Kidney (tissue), 14 donors: ENCODE results near the gene ECI1. TPM values are rescaled to one million over a fixed set of nuclear protein-coding genes. Genes with fewer than 3 reads are reported as not detected.

Experiments
- DNase-seq, 5 donors: peaks; one replicate each; pipeline ENCODE4 v3.0.0-alpha.2; 2013 to 2020
- FAIRE-seq: peaks from 2 replicates; lab custom pipeline; 2012; peaks lifted over from hg19 to GRCh38; lab: Jason Lieb, UNC
- H3K27ac ChIP-seq, 2 donors: one replicate each; pipeline ENCODE4 v1.7.0; 2013; ENCODE audit warnings: low read depth in 2 of 2, low read length in 2 of 2, inconsistent platforms in 1 of 2
- H3K27me3 ChIP-seq: one replicate; pipeline ENCODE4 v1.7.1; 2013; ENCODE audit warnings: low read length, inconsistent platforms; ENCODE audit not compliant: control insufficient read depth, insufficient read depth
- H3K36me3 ChIP-seq, 3 donors: one replicate each; pipeline versions ENCODE4 v1.7.0 to v1.7.1; 2013; ENCODE audit warnings: low read length in 3 of 3, control low read depth in 1 of 3, inconsistent platforms in 1 of 3; ENCODE audit not compliant: insufficient read depth in 3 of 3, control insufficient read depth in 2 of 3
- H3K4me1 ChIP-seq, 3 donors: one replicate each; pipeline versions ENCODE4 v1.7.0 to v1.7.1; 2013; ENCODE audit warnings: low read length in 3 of 3, inconsistent platforms in 1 of 3, low read depth in 1 of 3; ENCODE audit not compliant: control insufficient read depth in 2 of 3, insufficient read depth in 2 of 3
- H3K4me3 ChIP-seq, 3 donors: one replicate each; pipeline versions ENCODE4 v1.7.0 to v1.8.1; 2013; ENCODE audit warnings: low read length in 3 of 3, control low read depth in 1 of 3, inconsistent platforms in 1 of 3
- H3K9ac ChIP-seq, 3 donors: one replicate each; pipeline versions ENCODE4 v1.7.0 to v1.7.1; 2013; ENCODE audit warnings: low read length in 3 of 3, control low read depth in 1 of 3, inconsistent platforms in 1 of 3
- H3K9me3 ChIP-seq, 3 donors: one replicate each; pipeline versions ENCODE4 v1.7.0 to v1.7.1; 2013; ENCODE audit warnings: low read length in 3 of 3, control low read depth in 1 of 3, inconsistent platforms in 1 of 3; ENCODE audit not compliant: control insufficient read depth in 2 of 3, insufficient read depth in 1 of 3
- CTCF ChIP-seq: IDR thresholded peaks from 3 replicates; pipeline ENCODE4 v1.5.1; 2012; ENCODE audit warnings: mild to moderate bottlenecking, moderate library complexity, borderline replicate concordance; ENCODE audit not compliant: insufficient read depth; ENCODE audit errors: extremely low read depth
- intact Hi-C: fragments of 100-400 bp; cut with DNase I; formaldehyde crosslinking; loops from one replicate; pipeline ENCODE4 v1.11.1; 2022
- polyA plus RNA-seq: library from polyadenylated mRNA; stranded (reverse); fragments of 350-450 nt; fragmentation: Illumina TruSeq; extraction: RNeasy Lipid Tissue Mini Kit (QIAGEN cat#74804); gene quantifications from one replicate; pipeline ENCODE4 v1.2.3, GENCODE V29; 2014; ENCODE audit warnings: low read depth, low replicate concordance; ENCODE audit not compliant: insufficient read depth
- total RNA-seq: library from RNA; stranded (reverse); fragmentation: NEBNext Ultra II Directional; extraction: Animal tissue kit (Norgen Biotek cat#: 25700); gene quantifications from one replicate; pipeline ENCODE4 v1.2.1, GENCODE V29; 2021
- donor health status: control.
- donor health status: control.
- donor health status: control.
- donor health status: control.
- donor health status: control.
- donor health status: DM: yes; HTN: yes; CAD: no.
- donor health status: Normal renal cell carcinoma (clear cell type).

Gene ECI1
- total and polyA plus RNA-seq, 2 donors from 2014 or later: 98.1 to 233 TPM

GRCh38 chr16:2206420-2206779 lies 45.0 kb downstream of the ECI1 start:
- Histone ChIP-seq H3K4me1 (peaks cover 0 to 15% (median 10%) of the 10 kb centered on the region in 3 donors), H3K4me3 (peak overlapping the region; percentile 21 to 92 (median 86)), H3K9ac (peak overlapping the region in 1 of 3 donors; percentile 84), H3K9me3 (no peaks in the 10 kb centered on the region), H3K36me3 (peaks cover 0 to 4% (median 0%) of the 10 kb centered on the region in 3 donors), H3K27ac (peak overlapping the region in 1 of 2 donors; percentile 98), H3K27me3 (no peaks in the 10 kb centered on the region)
- intact Hi-C loops: no loop called here
- FAIRE-seq: no peak
- peak in 1 of 5 donors; percentile 69 for DNase-seq
- TF ChIP-seq CTCF: no peak

DNA sequence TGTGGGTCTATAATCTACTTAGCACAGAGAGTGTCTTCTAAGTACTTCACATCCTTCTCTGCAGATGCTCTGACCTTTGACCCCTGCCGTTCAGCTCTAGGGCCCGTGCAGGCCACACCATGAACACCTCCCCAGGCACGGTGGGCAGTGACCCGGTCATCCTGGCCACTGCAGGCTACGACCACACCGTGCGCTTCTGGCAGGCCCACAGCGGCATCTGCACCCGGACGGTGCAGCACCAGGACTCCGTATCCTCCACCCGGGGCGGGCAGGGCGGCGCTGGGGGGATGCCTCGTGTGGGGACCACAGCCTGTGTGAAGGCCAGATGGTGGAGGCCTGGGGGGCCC lies 45.4 kb downstream of the ECI1 start:
- DNase-seq (peak in 2 of 5 donors; percentile 86 to 88), FAIRE-seq (no peak)
- intact Hi-C loops: no loop called here
- Histone ChIP-seq H3K9me3 (no peaks in the 10 kb centered on the region), H3K27me3 (no peaks in the 10 kb centered on the region), H3K4me1 (peaks cover 0 to 15% (median 10%) of the 10 kb centered on the region in 3 donors), H3K27ac (peak overlapping the region; percentile 79 to 98), H3K4me3 (peak overlapping the region; percentile 78 to 92 (median 86)), H3K9ac (peak overlapping the region; percentile 62 to 99 (median 84)), H3K36me3 (peaks cover 0 to 4% (median 0%) of the 10 kb centered on the region in 3 donors)
- TF ChIP-seq CTCF: no peak

DNA sequence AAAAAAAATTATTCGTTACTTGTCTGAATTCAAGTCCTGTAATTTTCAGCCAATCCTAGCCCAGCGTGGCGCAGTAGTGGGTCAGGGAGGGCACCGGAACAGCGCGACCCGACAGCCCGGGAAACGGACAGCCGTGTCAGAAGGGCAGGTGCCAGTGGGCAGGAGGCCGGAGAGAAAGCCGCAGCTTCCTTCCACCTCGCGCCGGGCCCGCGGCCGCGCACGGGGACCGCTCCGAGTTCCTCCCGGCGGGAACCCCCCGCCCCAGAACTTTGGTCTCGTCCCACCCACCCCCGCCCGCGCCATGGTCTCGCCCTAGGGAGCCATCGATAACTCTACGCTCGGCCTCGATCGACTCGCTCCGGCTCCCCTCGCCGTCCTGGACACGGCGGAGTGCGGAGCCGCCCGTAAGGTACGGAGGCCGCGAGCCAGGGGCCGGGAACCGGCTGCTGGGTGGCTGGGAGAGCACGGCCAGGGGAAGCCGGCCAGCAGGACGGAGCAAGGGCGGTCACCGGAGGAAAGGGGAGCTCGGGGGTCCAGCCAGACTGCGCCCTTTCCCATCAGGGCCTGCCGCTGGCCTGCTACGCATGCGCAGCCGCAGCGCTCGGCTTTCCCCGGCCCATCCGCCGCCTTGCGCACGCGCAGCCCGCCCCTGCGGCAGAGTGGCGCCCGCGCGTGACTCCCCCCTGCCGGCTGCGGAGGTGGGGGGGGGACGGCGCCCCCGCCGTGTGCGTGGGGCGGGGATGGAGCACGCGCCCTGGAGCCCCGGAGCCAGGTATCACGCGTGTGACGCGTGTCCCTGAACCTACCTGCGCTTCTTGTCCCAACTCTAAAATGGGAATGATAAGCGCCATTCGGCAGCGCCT lies 46.1 kb downstream of the ECI1 start, which contains the start of gene MLST8:
TSS of gene MLST8 (plus strand) at position 351 of the 863 bp plus-strand sequence. CDS start 632 bp downstream, outside the sequence.
- H3K9me3 ChIP-seq: no peaks in the 10 kb centered on the region
- H3K4me3 ChIP-seq: peak within 1 kb of the TSS; percentile 78 to 92 (median 86)
- intact Hi-C loops: no loop called here
- DNase-seq (peak; percentile 89 to 96 (median 91)), FAIRE-seq (no peak)
- peak within 1 kb of the TSS; percentile 68 to 99 (median 84) for H3K9ac ChIP-seq
- peak within 1 kb of the TSS; percentile 98 for H3K27ac ChIP-seq
- peaks cover 0 to 15% (median 10%) of the 10 kb centered on the region in 3 donors for H3K4me1 ChIP-seq
- peaks cover 0 to 4% (median 0%) of the 10 kb centered on the region in 3 donors for H3K36me3 ChIP-seq
- H3K27me3 ChIP-seq: no peaks in the 10 kb centered on the region
- no peak for TF ChIP-seq CTCF
